A673 (cell line): ENCODE results near the gene LRRC42.

Experiments
- CTCF ChIP-seq: fragments of 300-800, 200-600 bp; sonication (generic); conservative IDR thresholded peaks from 2 replicates; pipeline ENCODE4 v1.5.1; 2017; ENCODE audit warnings: low read depth, mild to moderate bottlenecking, antibody characterized with exemption, low read length, moderate library complexity, mixed read lengths
- EZH2 ChIP-seq: fragments of 200-600 bp; sonication (generic); IDR thresholded peaks from 2 replicates; pipeline ENCODE4 v1.6.1; 2017; ENCODE audit warnings: borderline replicate concordance, low read depth, mild to moderate bottlenecking, mixed read lengths, antibody characterized with exemption, low read length; ENCODE audit not compliant: poor library complexity, severe bottlenecking

GRCh38 chr1:53944469-53945182 is 1.5 kb upstream of the LRRC42 start:
- TF ChIP-seq CTCF (no peak), EZH2 (no peak)
